Skeletal muscle tissue (tissue), 4 donors: ENCODE results near the gene BCAM. TPM values are rescaled to one million over a fixed set of nuclear protein-coding genes. Genes with fewer than 3 reads are reported as not detected.

Experiments
- H3K27ac ChIP-seq: one replicate; pipeline ENCODE4 v1.7.0; 2013; ENCODE audit warnings: mild to moderate bottlenecking, low read depth, low read length, inconsistent platforms
- H3K27me3 ChIP-seq, 3 donors: one replicate each; pipeline ENCODE4 v1.7.0; 2013; ENCODE audit warnings: low read length in 3 of 3; ENCODE audit not compliant: control insufficient read depth in 3 of 3, insufficient read depth in 3 of 3
- H3K36me3 ChIP-seq, 3 donors: one replicate each; pipeline ENCODE4 v1.7.0; 2013; ENCODE audit warnings: low read length in 3 of 3; ENCODE audit not compliant: control insufficient read depth in 3 of 3, insufficient read depth in 3 of 3
- H3K4me1 ChIP-seq, 3 donors: one replicate each; pipeline ENCODE4 v1.7.0; 2013; ENCODE audit warnings: low read length in 3 of 3, mild to moderate bottlenecking in 3 of 3; ENCODE audit not compliant: control insufficient read depth in 3 of 3, insufficient read depth in 3 of 3
- H3K4me3 ChIP-seq, 3 donors: one replicate each; pipeline ENCODE4 v1.7.0; 2013; ENCODE audit warnings: low read length in 3 of 3
- H3K9ac ChIP-seq, 3 donors: one replicate each; pipeline ENCODE4 v1.7.0; 2013; ENCODE audit warnings: low read length in 3 of 3, mild to moderate bottlenecking in 3 of 3, moderate library complexity in 2 of 3, low read depth in 1 of 3
- H3K9me3 ChIP-seq, 3 donors: one replicate each; pipeline ENCODE4 v1.7.0; 2013; ENCODE audit warnings: low read length in 3 of 3; ENCODE audit not compliant: control insufficient read depth in 3 of 3
- total RNA-seq: library from RNA; depleted of rRNA; stranded (reverse); fragments of >200 nt; gene quantifications from one replicate; pipeline ENCODE4 v1.2.3, GENCODE V29; 2014
- donor health status: Osteomylitis.

BCAM gene
- total RNA-seq, 1 donor from 2014 or later = 89.8 TPM

DNA sequence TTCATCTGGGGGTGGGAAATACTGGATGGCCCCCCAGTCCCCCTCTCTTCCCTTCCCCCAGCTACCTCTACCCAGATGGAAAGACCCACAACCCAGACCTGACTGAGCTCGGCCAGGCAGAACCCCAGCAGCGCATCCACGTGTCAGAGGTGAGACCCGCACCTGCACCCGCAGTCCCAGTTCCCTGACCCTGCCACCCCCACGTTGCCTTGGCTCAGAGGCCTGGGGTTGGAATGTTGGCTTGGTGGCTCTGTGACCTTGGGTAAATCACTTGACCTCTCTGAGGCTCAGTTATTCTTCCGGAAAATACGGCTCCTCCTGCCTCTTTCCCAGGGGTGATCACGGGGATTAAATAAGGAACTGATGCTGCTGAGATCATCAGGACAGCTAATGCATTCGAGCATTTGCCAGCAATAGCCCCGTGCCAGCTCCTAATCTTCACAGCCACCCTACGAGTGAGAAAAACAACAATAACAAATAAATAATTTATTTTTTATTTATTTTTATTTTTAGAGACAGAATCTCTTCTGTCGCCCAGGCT lies 18.9 kb upstream of the BCAM start:
- Histone ChIP-seq H3K36me3 (no peaks in the 10 kb centered on the region), H3K9me3 (no peaks in the 10 kb centered on the region), H3K27me3 (no peaks in the 10 kb centered on the region), H3K4me1 (no peaks in the 10 kb centered on the region), H3K9ac (no peak overlapping the region), H3K27ac (no peak overlapping the region), H3K4me3 (no peak overlapping the region)

DNA sequence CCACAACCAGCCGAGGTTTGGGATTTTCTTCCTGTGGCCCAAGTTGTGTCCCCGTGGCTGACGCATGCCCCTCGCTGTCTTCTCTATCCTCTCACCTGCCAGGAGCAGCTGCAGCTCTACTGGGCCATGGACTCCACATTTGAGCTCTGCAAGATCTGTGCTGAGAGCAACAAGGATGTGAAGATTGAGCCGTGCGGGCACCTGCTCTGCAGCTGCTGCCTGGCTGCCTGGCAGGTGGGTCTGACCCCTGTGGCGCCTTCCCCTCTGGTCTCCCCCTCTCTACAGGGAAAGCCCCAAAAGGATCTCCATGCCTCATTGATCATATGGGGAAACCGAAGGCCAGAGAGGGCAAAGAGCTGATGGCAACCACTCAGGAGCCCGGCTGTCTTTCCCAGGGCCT lies 16.6 kb upstream of the BCAM start:
- H3K4me3 ChIP-seq = no peak overlapping the region
- no peaks in the 10 kb centered on the region for H3K9me3 ChIP-seq
- no peaks in the 10 kb centered on the region for H3K27me3 ChIP-seq
- H3K27ac ChIP-seq = no peak overlapping the region
- H3K4me1 ChIP-seq = peaks cover 10 to 13% (median 13%) of the 10 kb centered on the region in 3 donors
- H3K9ac ChIP-seq = no peak overlapping the region
- no peaks in the 10 kb centered on the region for H3K36me3 ChIP-seq

DNA sequence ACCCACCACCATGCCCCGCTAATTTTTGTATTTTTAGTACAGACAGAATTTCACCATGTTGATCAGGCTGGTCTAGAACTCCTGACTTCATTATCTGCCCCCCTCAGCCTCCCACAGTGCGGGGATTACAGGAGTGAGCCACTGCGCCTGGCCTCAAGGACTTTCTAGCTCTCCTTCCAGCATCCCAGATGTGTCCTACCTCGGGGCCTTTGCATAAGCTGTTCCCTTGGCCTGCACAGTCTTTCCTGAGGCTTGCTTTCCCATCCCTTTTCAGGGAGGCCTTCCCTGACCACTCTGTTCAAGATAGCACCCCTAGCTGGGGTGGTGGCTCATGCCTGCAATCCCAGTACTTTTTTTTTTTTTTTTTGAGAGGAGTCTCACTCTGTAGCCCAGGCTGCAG lies 14.3 kb upstream of the BCAM start:
- Histone ChIP-seq H3K4me3 (no peak overlapping the region), H3K27ac (no peak overlapping the region), H3K9ac (no peak overlapping the region), H3K36me3 (no peaks in the 10 kb centered on the region), H3K9me3 (no peaks in the 10 kb centered on the region), H3K4me1 (peaks cover 11 to 15% (median 14%) of the 10 kb centered on the region in 3 donors), H3K27me3 (no peaks in the 10 kb centered on the region)

DNA sequence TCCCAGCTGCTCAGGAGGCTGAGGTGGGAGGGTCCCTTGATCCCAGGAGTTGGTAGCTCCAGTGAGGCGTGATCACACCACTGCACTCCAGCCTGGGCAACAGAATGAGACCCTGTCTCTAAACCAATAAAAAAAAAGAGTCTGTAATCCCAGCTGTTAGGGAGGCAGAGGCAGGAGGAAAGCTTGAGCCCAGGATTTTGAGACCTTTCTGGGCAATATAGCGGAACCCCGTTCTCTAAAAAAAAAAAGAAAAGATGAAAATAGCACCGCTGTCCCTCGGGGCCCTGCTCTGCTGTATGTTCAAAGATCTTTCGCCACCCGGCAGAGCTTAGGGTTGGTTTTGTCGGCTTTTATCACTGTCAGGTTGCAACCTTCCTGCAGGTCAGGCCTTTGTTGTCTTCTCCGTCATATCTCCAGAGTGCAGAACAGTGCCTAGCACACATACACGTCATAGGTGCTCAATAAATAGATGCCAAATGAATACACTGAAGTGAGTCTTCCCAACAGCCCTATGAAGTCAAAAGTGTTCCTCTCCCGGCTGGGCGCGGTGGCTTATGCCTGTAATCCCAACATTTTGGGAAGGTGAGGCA lies 13.4 kb upstream of the BCAM start:
- H3K27ac ChIP-seq = no peak overlapping the region
- peaks cover 11 to 18% (median 18%) of the 10 kb centered on the region in 3 donors for H3K4me1 ChIP-seq
- no peaks in the 10 kb centered on the region for H3K9me3 ChIP-seq
- no peaks in the 10 kb centered on the region for H3K36me3 ChIP-seq
- no peak overlapping the region for H3K4me3 ChIP-seq
- no peak overlapping the region for H3K9ac ChIP-seq
- no peaks in the 10 kb centered on the region for H3K27me3 ChIP-seq

DNA sequence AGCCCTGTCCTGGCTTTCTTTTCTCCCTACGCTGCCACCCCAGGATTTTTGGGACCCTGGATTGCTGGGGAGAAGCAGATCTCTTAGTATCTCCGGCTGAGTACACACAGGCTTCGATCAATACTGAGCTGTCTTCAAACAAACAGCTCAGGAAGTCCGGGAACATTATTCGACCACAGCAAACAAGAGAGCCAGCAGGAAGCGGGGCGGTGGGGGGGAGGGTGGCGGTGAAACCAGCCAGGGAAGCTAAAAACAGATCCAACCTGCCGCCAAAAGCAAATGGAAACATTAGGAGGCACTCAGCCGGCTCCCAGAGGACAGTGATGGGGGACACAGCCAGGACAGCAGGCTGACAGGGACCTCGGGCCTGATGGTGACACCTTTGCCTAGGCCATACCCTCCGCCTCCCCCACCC lies 12.2 kb upstream of the BCAM start:
- Histone ChIP-seq H3K36me3 (no peaks in the 10 kb centered on the region), H3K9me3 (no peaks in the 10 kb centered on the region), H3K27ac (peak overlapping the region; percentile 86), H3K4me3 (peak overlapping the region in 1 of 3 donors; percentile 45), H3K4me1 (peaks cover 11 to 18% (median 18%) of the 10 kb centered on the region in 3 donors), H3K9ac (peak overlapping the region in 2 of 3 donors; percentile 70 to 76), H3K27me3 (no peaks in the 10 kb centered on the region)

DNA sequence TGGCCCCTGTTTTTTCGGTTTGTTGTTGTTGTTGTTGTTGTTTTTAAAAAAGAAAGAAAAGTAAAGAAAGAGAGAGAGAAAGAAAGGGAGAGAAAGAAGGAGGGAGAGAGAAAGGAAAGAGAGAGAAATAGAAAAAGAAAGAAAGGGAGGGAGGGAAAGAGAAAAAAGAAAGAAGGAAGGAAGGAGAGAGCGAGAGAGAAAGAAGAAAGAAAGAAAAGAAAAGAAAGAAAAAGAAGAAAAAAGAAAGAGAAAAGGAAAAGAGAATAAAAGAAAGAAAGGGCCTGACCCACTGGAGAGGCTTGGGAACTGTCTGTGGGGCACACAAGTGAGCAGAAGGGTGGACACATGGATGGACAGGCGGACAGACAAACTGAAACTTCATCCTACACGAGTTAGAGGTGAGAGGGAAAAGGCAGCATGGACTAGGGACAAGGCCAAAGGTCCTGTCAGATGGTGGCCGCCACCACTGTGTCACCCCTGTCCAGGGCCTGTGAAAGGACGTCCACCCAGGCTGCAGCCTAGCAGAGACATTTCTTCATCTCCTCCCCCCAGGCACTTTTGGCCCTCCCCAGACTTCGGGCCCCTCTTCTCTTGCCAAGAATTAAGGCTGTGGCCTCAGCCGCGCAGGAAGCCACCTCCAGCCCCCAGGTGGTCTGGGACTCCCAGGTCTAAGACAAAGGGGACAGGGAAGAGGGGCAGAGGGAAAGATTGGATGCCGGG lies 9.1 kb upstream of the BCAM start:
- H3K4me1 ChIP-seq = peaks cover 11 to 22% (median 22%) of the 10 kb centered on the region in 3 donors
- no peak overlapping the region for H3K4me3 ChIP-seq
- H3K27ac ChIP-seq = no peak overlapping the region
- H3K9ac ChIP-seq = peak overlapping the region in 1 of 3 donors; percentile 45
- no peaks in the 10 kb centered on the region for H3K9me3 ChIP-seq
- H3K36me3 ChIP-seq = no peaks in the 10 kb centered on the region
- no peaks in the 10 kb centered on the region for H3K27me3 ChIP-seq

DNA sequence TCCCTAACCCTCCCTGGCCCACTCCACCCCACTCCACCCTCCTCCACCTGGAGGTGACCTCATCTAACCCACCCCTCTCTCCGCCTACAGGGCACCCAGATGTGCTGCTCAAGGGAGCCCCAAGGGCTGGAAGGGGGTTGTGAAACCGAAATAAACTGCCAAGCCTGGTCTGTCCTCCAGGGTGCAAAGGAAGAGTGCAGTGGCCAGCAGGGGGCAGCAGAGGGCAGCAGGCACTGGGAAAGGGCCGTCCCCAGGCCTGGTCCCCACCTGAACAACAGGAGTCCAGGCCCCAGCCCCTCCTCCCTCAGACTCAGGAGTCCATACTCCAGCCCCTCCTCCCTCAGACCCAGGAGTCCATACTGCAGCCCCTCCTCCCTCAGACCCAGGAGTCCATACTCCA lies 8.4 kb upstream of the BCAM start:
- H3K9me3 ChIP-seq = no peaks in the 10 kb centered on the region
- no peaks in the 10 kb centered on the region for H3K27me3 ChIP-seq
- no peaks in the 10 kb centered on the region for H3K36me3 ChIP-seq
- no peak overlapping the region for H3K27ac ChIP-seq
- peaks cover 11 to 22% (median 22%) of the 10 kb centered on the region in 3 donors for H3K4me1 ChIP-seq
- H3K9ac ChIP-seq = peak overlapping the region in 1 of 3 donors; percentile 45
- H3K4me3 ChIP-seq = no peak overlapping the region

DNA sequence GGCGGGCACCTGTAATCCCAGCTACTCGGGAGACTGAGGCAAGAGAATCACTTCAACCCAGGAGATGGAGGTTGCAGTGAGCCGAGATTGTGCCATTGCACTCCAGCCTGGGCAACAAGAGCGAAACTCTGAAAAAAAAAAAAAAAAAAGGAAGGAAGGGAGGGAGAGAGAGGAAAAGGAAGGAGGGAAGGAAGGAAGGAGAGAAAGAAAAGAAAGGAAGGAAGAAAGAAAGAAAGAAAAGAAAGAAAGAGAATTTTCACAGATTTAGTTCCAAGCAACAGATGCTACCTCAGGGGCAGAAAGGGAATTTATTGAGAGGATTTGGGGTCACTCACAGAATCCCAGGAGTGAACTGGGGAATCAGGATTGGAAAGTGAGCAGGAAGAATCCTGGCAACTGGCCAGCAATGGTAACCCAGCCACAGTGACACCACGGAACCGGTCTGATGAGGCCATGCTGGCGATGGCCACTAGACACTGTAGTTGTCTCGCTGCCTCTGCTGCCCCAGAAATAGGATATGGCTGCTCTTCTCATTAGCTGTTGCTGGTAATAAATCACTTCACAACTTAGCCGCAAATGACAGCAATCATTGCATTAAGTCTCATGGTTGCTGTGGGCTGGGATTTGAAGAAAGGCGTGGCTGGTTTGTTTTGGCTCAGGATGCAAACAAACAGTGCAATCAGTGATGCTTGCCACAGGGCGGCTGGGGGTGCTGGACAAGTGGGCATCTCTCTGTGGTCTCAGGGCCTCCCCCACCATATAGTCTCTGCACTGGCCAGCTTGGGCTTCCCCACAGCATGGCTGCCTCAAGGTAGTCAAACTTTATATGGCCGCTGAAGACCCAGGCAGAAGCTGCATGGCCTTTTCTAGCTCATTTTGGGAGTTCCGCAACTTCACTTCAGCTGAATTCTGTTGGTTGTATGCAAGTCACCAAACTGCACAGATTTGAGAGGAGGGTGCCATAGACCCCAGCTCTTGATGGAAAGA lies 5.2 kb upstream of the BCAM start:
- Histone ChIP-seq H3K27ac (no peak overlapping the region), H3K27me3 (no peaks in the 10 kb centered on the region), H3K36me3 (no peaks in the 10 kb centered on the region), H3K4me3 (no peak overlapping the region), H3K9me3 (no peaks in the 10 kb centered on the region), H3K4me1 (peaks cover 11 to 18% (median 17%) of the 10 kb centered on the region in 3 donors), H3K9ac (no peak overlapping the region)

DNA sequence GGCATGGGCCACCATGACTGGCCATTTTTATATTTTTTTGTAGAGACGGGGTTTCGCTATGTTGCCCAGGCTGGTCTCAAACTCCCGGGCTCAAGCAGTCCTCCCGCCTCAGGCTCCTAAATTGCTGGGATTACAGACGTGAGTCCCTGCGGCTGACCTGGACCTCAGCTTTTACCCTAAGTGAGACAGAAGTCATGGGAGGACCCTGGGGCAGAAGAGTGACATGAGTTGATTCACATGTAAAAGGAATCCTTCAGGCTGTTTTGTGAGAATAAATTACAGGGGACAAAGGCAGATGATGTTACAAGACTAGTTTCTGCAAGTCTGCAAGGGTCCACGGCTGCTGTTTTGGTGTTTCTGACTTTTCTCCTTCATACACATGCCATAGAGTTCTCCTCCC lies 2.6 kb upstream of the BCAM start:
- Histone ChIP-seq H3K4me3 (no peak overlapping the region), H3K36me3 (peaks cover 0 to 3% (median 1%) of the 10 kb centered on the region in 3 donors), H3K4me1 (peaks cover 19 to 27% (median 25%) of the 10 kb centered on the region in 3 donors), H3K9ac (no peak overlapping the region), H3K9me3 (no peaks in the 10 kb centered on the region), H3K27ac (no peak overlapping the region), H3K27me3 (no peaks in the 10 kb centered on the region)
